H1 (cell line): Measurements from ENCODE around the gene TFF3. TPM values are rescaled to one million over a fixed set of nuclear protein-coding genes. Genes with fewer than 3 reads are reported as not detected.

ENCODE experiments used
- CHD7 ChIP-seq: fragments of 300-600 bp; sonication (generic); IDR thresholded peaks from 2 replicates; pipeline ENCODE4 v1.7.1; 2012; ENCODE audit warnings: low read length, moderate library complexity, mild to moderate bottlenecking, inconsistent platforms; ENCODE audit not compliant: insufficient replicate concordance
- GTF2F1 ChIP-seq: IDR thresholded peaks from 2 replicates; pipeline ENCODE4 v1.6.1; 2012; ENCODE audit warnings: low read depth, low read length, improper control_type of control experiment, borderline replicate concordance
- HDAC2 ChIP-seq, 2 experiments: fragments of 300-600 bp in 1 of 2; sonication (generic) in 1 of 2; IDR thresholded peaks; 2 replicates each; pipeline ENCODE4 v1.6.1; 2011 to 2012; ENCODE audit warnings: low read depth in 2 of 2, low read length in 2 of 2, mild to moderate bottlenecking in 2 of 2, moderate library complexity in 2 of 2, borderline replicate concordance in 1 of 2, inconsistent platforms in 1 of 2
- polyA plus RNA-seq, 7 experiments: library from polyadenylated mRNA; depleted of rRNA in 3 of 7; stranded (reverse) in 5 of 7; unstranded in 2 of 7; fragments of >200 nt in 5 of 7; fragments of 200-250 nt in 2 of 7; gene quantifications; 1 replicate in 5 of 7; 2 replicates in 1 of 7; 4 replicates in 1 of 7; pipeline versions ENCODE4 v1.2.1 to v1.2.3, GENCODE V29; 2011 to 2013; ENCODE audit warnings: missing spikeins in 2 of 7, mixed read lengths in 2 of 7
- total RNA-seq: library from RNA; stranded (reverse); fragmentation: NEBNext Ultra II Directional; extraction: Animal tissue kit (Norgen Biotek cat#: 25700); gene quantifications from 2 replicates; pipeline ENCODE4 v1.2.1, GENCODE V29; 2021

Gene TFF3
- total and polyA plus RNA-seq, 2 of the 8 experiments (the other 6 are each of a cell fraction or from before 2014, with no cell fraction given) = 1.7 to 6.7 TPM

GRCh38 chr21:42293649-42294272 lies 21.4 kb downstream of the TFF3 start (continued):
- TF ChIP-seq CHD7 (no peak), HDAC2 (IDR thresholded peaks at IDR 0.05; ENCODE audit: borderline replicate concordance in 1 of 2, low read depth in 2 of 2, low read length in 2 of 2) (no peak), GTF2F1 (no peak)
